SK-N-DZ (cell line): Measurements from ENCODE around the gene IL17RD.

Experiments used
- DNase-seq: peaks from one replicate; pipeline ENCODE4 v3.0.0-alpha.2; 2015; ENCODE audit warnings: low spot score

Gene IL17RD

DNA sequence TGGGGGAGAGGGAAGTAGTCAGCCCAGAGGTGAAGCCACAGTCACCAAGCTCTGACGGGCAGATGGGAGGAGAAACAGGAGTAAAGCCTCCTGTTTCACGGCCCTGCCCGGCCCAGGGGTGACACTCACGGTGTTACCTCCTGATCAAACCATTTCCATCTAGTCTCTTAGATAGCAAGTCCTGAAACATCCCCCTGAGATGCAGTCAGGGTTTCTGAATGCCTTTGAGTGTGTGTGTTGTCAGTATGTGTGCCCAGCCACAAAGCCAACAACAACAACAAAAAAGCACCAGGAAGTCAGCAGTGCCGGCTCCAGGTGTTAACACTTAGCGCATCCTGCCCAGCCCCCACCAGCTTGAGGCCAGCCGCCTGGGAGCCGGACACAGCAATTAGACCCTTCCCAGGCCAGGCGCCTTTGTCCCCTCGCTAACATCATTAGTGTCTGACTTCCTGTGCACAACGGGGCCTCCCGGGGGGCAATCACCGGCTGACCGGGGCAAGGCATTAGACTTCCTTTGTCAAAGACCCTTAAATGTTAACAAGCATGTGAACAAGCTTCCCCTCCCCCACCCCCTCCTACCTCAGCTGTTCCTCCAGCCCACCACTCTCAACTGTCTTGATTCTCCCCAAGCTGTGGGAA lies 34.5 kb downstream of the IL17RD start:
- DNase-seq: peak; percentile 57

DNA sequence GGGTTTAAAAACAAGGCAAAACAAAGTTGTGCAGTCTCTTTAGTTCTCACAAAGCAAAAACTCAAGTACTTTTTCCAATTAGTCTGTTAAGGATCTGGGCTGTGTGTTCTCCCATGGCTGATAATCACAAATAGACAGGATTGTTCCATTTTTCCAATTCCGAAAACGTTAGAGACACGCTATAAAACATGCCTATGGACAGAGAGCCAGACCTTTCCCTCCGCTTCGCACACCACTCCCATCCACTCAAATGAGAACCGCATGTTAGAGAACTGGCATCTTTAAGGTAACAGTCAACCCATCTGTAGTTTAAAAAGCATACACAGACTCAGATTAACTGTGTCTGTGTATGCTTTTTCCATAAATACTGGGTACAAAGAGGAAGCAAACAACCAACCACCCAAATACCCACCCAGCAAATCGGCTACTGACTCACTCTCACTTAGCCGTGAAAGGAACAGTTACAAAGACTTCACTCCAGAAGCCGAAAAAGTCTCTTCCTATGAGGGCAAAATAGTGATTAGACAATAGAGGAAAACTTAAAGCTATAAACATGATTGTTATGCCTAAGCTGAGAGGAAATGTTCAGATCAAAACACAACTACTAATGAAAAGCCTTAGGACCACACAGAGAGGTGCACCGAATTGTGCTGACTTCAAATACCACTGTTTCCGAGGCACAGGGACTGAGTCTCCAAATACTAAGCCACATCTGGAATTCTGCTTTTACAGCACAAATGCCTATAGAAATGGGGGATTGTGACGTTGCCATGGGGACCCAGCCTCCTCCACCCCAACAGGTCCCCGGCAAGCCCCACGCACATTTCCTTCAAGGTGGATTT lies 36.1 kb downstream of the IL17RD start:
- DNase-seq: no peak

DNA sequence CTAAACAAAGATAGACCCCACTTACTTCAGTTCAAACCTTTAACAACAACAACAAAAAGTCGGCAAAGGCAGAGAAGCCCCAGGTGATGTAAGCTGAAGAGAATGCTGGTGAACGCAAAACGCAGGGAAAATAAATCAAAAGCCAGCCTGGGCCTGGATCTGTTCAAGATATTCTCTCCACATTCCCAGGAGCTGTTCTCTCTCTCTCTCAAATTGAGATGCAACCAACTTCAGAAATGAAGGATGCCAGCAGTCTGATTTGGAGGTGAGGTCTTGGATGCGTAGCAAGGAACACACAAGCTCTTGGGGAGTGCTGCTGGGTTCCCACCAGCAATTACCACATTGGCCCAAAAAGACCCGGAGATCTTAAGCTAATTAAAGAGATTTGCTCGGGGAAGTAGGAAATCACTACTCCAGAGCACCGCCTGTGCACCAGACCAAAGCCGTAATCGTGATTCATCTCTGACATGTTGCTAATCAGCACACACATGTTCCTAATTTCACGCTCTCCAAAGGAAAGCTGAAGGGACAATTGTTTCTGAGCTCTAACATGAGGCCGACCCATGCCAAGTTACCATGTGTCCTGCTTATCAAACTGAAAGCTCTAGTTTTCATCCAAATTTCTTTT lies 37.1 kb downstream of the IL17RD start:
- peak; percentile 91 for DNase-seq

DNA sequence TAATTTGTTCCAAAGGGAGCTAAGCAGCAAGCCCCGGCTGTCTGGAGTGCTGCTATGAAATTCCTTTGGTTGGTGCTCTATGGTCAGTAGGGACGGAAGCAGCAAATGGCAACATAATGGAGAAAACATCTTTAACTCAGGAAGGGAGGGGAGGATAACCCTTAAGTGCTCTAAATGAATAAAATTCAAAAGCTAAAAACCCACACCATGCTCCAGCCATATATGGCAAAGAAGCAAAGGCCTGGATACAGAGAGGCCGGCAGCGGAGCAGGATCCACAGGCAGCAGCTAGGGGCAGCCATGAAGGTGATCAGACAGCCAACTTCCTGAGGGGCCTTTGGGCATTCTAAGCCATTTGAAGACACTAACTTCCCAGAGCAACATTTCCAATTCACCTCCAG lies 38.9 kb downstream of the IL17RD start:
- DNase-seq: no peak

DNA sequence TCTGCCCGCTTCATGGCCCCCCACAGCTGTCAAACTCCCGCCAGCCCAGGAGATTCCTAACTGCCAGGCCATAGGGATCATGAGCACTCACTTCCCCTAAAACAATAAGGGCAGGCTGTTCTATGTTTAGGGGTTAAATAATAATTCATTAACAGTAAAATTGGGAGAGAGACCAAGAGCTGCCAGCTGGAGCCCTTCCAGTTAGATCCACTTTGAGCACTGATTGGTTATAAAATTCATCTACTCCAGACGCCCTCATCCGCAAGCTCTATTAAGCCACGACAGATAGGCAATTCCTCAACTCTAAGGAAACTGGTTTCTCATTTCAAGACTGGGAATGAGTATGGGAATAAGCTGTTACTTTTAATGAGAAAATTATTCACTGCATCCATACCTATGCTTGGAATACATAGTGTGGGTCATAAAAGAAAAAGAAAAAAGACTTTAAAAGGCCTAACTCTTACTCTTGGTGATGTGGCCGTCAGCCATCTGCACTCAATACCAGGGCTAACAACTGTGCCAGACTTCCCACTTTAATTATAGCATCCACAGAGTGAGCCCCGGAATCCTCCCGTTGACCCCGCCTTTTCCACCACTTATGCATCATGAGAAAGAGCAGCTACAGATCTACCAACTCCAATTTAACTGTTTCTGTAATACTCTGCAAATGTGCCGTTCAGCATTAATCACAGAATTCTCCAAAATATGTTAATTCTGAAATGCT lies 44.5 kb downstream of the IL17RD start:
- no peak for DNase-seq

DNA sequence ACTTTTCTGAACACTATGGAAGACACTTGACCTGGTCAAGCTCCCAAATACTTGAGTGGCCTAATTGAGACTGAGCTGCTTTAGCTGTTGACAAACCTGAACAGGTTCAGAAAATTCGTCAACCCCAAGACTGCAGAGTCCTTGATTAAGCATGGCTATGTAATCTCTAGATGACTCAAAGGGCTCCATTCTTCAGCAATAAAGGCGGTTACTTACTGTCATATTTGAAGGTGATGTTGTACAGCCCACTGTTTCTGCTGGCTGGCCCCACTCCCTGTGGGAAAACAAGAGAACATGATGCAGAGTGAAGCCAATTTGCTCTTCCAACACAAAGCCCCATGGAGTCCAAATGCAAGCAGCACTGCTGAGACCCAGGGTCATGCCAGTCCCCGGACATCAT lies 45.1 kb downstream of the IL17RD start:
- peak; percentile 79 for DNase-seq

DNA sequence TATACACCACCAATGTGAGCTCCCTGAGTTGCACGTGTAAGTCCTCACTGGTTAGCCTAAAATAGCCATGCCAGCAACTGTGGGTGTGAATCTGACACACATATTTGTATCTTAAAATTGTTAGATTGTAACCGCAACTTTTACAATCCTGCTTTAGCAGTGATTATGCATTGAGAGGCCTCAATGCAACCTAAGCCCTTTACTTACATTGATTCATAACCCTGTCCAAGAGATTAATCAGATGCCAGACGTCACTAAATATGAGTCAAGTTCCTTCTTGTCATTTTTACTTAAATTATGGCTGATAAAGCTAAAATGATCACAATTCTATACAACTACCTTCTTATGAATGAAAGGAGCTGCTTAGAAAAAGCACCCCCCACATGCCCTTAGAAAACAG lies 46.9 kb downstream of the IL17RD start:
- DNase-seq: no peak

DNA sequence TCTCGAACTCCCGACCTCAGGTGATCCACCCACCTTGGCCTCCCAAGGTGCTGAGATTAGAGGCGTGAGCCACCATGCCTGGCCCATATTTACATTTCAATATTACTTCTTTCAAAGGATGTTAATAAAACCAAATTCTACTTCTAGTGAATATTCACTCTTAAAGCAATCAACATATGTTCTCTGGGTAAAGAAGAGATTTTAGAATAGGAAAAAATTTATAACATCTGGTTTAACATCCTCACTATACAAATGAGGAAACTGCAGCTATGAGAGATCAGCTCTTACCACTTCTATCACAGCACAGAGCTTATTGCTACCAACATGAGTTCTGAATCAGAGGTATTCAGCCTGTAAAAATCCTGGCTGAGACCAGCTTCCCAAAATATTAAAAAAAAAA lies 48.7 kb downstream of the IL17RD start:
- no peak for DNase-seq

DNA sequence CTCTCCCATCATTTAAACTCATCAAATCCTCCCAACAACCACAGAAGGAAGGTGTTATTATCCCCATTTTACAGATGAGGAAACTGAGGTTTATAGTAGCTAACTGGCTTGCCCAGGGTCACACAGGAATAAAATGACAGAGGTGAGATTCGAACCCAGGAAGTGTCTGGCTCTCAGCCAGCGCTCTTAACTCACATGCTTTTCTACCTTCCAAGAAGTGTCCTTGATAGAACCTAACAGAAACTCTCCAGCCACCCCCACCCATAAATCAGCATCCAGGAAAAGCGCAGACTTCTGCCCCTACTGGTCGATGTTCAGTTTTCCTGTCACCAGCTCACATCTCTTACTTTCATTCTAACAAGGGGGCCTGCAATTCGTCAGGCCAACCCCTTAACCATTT lies 52.9 kb downstream of the IL17RD start:
- DNase-seq: peak; percentile 34

DNA sequence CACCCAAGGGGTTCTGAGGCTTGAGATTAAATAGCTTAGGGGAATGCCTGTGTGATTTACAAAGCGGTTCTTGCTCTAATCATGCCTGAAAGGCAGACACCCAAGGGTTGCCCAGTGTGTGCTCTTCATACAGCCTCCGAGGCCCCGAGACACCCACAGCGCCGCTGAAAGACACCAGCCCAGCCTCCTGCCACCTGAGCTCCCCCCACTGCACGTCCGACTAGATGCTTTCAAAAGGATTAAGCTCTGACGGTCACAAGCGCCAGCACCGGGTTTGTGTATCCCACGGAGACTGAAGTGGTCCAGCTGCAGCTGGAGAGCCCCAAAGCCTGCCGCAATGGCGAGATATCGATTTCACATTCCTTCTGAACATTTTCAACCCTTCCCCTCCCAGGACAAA lies 54.4 kb downstream of the IL17RD start:
- DNase-seq: no peak

DNA sequence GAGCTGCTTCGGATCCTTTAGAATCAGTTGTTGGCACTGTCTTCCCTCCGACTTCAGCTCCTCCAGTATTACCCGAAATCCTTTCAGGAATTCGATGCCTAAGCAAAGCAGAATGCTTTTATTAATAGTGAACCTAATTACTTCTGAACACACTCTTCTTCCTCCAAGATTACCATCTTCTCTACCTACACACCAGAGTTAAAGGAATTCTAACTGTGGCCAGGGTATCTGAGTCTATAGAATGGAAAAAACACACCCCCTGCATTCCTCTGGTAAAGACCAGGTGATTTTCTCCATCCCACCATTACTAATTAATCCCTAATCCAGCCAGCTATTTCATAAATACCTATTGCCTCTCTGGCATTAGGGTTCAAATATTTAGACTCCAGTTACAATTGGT lies 54.9 kb downstream of the IL17RD start:
- DNase-seq: no peak

DNA sequence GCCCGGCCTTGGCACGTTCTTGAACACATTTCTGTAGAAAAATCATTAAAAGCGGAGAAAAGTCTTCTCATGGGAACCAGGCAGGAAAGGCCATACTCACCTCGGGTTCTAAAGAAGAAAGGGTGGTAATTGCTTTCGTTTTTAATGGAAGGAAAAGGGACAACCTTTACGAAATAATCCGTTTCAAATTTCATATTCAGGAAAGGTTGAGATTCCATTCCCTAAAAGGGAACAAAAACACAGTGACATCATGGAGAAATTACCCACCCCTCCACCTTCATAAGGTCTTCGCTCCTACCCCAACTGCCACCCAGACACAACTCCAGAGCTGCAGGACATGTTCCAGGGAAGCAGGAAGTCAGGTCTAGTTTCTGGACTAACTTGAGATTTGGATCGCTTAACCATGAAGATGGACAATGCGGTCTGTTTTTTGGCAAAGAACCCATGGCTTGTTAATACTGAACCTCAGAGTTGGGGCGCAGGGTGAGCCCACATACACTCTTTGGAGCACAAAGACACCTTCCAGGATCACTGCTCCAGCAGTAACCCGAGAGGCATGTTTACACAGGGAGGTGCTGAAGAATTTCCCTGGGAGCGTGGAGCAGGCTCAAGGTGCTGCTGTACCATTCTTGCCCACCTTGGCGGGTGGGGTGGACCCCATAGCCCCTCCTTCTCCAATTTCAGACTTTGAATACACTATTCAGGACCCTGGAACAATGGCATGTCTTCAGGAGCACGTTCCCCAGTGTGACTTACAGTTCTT lies 55.5 kb downstream of the IL17RD start:
- no peak for DNase-seq

DNA sequence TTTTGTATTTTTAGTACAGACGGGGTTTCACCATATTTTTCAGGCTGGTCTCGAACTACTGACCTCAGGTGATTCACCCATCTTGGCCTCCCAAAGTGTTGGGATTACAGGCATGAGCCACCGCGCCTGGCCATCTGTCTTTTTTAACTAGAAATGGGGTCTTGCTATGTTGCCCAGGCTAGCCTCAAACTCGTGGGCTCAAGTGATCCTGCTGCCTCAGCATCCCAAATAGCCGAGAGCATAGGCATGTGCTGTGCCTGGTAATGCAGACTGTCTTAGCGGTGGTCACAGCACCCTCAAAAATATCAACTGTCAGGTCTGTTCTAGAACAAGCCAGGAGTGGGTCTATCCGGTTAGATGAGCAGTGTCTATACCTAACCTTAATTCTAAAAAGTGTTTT lies 56.5 kb downstream of the IL17RD start:
- DNase-seq: no peak

DNA sequence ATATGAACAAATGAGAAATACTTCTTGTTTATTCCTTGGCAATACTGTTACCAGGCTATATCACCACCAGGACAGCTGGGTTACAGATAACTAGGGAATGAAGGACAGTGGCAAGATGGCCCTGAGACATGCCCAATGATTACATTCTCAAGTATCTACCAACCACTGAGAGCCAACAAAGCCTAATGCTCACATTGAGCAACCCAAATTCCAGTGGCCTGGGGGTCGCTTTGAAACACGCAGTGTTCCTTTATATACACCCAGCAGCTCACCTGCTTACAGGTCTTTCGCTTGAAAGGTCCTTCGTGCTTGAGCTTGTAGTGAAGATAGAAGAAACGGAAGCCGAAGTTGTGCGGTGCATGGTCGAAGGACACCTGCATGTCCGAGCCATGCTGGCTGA lies 59.6 kb downstream of the IL17RD start:
- no peak for DNase-seq

DNA sequence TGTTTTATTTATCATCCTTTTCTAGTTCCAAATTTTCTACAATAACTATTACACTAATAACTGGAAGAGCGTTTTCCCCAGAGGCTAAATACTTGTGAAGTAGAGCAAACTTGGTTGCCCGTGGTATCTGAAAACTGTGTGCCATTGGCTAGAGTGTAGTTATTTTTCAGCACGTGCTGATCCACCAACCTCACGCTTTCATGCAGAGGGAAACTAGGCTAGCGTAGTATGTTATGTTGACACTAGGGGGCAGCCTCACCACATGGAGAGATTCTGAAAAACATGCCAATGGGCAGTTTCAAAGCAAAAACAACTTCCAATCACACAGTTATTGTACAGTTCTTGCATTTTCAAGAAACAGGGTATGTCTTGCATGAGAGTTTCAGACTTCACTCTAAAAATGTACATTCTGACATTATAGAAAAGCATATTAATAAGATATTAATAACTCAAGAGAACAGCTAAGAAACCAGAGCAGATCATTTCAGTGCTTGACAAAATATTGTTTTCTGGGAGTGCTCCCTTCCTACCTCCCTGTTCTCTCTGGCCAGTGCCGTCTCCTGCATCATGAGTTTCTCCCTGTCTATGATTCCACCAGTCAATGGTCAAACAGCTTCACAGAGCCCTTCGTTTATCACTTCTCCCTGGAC lies 65.0 kb downstream of the IL17RD start:
- peak; percentile 53 for DNase-seq

DNA sequence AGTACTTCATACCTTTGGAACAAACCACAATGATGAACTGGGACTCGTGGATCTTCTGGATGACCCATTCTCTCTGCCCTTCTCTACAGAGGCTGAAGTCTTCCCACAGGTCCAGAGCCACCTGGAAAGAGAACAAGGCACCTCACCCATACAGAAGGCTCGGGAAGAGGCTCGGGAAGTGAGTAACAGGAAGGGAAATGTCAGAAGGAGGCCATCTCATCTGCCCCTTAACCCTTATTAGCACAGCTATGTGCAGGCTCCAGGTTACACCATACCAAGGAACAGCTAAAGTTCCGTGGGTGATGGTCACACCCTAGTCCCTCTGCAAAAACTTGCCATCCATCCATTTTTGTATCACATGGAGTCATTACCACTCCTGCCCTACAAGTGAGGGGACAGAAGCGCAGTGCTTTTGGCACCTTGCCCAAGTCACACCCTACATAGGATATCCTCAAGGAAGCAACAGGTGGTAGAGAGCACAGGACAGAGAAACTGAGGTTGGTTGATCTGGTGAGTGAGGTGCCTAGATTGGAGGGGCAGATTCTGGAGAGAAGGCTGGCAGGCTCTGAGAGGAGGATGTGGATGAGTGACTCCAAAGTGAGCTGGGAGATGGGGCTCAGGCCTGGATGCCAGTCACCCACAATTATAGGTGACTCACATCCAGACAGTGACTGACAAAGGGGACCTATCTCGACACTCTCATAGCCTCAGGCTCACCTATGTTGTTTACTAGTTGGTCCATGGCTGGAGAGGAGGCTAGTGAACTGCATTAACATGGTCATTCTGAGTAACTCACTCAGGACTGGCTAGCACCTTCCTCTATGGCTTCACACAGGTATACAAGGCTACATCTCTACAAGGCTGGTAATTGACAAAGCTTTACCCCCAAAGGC lies 66.5 kb downstream of the IL17RD start:
- DNase-seq: no peak

DNA sequence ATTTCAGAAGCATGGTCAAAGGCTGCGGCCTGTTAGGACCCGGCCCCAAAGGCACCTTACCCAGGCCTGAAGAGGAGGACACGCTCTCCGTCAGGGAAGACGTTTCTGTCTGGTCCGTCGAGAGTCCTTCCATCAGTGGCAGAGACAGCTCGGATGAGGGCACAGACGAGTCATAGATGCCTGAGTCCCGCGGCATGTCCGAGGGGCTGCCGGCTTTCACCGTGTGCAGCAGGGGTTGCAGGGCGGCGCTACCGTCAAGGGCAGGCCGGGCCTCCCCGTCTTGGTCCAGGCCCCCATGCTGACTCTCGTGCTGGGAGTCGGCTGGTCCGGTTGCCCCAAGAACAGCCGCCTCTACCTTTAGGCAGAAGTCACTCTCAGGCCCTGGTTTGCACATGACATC lies 67.6 kb downstream of the IL17RD start:
- DNase-seq: no peak

DNA sequence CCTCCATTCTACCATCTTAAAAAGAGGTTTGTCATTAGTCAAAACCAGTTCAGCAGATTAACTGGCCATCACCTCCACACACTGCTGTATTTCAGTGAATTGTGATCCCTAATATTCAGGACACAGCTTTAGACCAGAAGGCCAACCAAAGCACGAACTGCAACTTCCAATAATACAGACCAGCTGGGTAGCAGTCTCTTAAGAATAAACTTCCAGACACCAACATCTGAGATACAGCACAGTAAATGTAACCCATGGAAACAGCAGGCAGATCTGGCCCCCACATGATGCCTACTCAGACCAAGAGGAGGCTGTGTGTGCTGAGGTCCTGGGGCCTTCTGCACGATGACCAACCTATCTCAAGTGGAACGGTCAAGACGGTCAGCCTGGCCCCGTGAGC lies 69.8 kb downstream of the IL17RD start:
- DNase-seq: no peak

DNA sequence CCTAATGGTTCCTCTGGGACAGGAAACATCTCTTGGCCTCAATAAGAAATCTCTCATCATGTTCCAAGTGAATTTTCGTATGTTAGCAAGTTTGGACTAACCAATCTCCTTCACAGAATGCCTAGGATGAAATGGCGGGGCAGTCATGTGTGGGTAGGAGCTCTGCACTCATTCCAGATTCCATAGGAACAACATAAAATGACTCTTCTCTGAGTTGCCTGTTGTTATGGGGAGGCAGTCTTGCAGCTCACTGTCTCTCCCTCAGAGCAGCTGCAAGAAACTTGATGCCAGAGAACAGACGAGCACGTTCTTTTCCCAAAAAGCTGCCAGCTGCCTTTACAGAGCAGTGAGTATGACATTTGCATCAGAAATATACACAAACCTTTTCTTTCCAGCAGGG lies 70.6 kb downstream of the IL17RD start:
- no peak for DNase-seq

DNA sequence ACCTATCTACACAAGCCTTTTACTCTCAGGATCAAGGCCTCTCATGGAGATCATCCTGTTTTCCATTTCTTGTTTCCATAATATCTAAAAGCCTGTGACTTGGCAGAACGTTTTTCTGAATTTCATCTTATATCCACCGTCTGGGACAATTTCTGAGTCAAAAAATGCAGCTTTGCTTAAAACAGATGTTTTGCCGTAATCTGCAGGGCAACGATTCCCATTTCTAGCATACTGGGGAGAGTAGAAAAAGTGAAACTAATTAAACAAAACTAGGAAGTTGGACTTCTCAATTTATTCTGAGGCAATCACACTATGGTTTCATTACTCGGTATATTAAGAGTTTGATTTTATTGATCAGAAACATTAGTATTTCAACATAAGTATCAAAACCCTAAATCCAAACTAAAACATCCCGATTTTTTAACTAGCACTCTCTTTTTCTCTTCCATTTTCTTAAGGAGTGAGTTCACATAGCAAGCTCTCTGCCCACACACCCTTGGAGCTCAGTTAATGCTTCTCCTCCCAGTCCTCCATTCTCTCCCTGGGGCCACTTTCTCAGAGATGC lies 71.1 kb downstream of the IL17RD start:
- no peak for DNase-seq
